ENCODE data around the gene CAPZB.

- TF ChIP-seq CTCF (conservative IDR thresholded peaks at IDR 0.05) (no peak), ZFX (IDR thresholded peaks at IDR 0.05) (no peak)
These were observed 10.6 kb upstream of the CAPZB start for GRCh38 chr1:19495799-19496526.
